Measurements from ENCODE around the gene PPP2R2B. TPM values are rescaled to one million over a fixed set of nuclear protein-coding genes. Genes with fewer than 3 reads are reported as not detected.

PPP2R2B gene
- polyA plus RNA-seq, 4 donors, result 13.1 to 14.9 (median 13.9) TPM

DNA sequence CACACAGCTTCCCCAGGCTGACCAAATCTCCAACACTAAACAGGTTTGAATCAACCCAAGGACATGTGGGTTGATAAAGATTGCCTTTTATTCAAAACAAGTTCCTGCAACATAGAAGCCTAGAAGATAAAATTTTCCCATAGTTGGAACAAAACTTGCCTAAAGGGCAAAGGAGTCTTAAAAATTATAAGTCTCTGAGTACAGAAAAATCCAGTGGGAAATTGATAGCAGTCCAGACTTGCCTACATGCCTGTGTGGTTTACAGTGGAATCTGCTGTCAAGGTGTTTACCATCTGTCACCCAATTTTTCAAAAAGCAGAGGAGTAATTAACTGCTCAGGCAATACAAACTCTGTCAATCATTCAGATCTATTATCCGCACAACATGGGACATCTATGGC, 168.2 kb downstream of the PPP2R2B start:
- no peak for DNase-seq (ENCODE audit: low read depth in 4 of 4, low spot score in 2 of 4)

DNA sequence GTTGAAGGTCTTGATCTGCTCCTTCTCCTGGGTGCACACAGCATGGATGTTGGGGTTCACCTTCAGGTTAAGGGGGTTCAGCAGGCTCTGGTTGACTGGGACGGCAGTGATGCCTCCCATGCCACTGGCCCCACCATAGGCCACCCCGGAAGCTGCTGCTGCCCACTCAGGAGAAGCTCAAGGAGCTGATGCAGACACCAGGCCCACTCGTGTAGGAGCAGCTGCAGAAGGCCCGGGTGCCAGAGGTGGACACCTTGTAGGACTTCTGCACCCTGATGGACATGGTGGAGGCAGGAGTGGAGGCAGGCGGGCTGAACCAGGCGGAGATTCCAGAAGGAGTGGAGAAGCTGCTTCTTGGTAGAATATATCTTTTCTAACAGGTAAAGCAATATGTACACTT, 171.2 kb downstream of the PPP2R2B start:
- no peak for DNase-seq (ENCODE audit: low read depth in 4 of 4, low spot score in 2 of 4)

DNA sequence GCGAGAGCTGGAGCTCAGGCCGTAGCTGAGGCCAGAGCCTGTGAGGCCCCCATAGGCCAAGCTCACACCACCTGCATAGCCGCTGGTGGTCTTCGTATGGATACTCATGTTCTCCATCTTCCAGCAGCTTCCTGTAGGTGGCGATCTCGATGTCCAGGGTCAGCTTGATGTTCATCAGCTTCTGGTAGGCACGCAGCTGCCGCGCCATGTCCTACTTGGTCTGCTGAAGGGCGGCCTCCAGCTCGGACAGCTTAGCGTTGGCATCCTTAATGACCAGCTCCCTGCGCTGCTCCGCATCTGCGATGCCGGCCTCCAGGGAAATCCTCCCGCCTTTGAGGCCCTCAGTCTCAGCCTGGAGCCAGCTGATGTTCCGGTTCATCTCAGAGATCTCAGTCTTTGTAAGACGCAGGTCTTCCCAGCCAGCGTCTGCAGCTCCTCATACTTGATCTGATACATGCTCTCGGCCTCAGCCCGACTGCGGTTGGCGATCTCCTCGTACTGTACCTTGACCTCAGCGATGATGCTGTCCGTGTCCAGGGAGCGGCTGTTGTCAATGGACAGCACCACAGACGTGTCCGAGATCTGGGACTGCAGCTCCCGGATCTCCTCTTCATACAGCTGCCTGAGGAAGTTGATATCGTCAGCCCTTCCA, 172.1 kb downstream of the PPP2R2B start:
- no peak for DNase-seq (ENCODE audit: low read depth in 4 of 4, low spot score in 2 of 4)

DNA sequence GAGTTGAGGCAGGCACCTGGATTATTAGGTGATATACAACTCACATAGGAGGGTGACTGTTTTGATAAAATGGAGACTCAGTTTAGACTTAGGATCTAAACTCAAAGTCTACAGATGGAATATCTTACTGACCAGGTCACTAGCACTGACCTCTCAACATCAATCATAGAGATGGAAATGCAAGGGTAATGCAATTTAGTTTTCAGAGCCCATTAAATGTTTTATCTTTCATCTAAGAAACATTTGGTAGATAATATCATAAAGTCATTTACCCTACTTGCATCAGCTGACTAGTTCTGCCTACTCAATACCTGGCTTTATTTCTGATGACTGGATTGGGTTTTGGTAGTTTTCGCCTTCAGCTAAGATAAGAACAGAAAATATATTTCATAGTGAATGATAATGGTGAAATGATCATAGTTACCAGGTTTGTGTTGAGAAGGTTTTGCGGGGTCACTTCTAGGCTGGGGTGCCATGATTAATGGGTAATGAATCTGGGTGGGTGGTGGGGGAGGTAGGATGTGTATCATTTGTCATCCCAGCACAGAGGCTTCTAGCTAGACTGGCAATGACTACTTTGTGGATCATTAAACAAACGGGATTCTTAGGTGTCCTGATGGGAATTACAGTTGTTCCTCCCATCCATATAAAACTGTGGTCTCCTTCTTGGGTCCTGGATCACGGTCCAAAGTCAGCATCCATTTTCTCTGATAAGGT, 173.4 kb downstream of the PPP2R2B start:
- DNase-seq (ENCODE audit: low read depth in 4 of 4, low spot score in 2 of 4), result no peak

DNA sequence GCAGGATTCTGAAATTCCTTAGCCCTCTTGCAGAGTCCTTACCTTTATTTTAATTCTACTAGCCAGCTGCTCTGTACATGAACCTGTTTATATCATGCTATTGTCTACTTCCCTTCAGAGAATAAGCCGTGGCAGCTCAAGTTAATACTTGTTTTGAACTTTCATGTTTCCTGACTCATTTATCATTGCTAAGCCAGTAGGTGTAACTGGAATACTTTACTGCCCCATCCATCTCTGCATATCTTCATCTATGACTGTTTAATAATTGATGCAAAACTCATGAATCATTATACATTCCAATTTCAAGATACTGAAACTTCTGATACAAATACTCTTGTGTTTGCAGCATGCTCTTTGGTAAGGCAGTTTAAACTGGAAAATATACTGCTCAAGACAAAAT, 174.7 kb downstream of the PPP2R2B start:
- DNase-seq (ENCODE audit: low read depth in 4 of 4, low spot score in 2 of 4), result no peak

DNA sequence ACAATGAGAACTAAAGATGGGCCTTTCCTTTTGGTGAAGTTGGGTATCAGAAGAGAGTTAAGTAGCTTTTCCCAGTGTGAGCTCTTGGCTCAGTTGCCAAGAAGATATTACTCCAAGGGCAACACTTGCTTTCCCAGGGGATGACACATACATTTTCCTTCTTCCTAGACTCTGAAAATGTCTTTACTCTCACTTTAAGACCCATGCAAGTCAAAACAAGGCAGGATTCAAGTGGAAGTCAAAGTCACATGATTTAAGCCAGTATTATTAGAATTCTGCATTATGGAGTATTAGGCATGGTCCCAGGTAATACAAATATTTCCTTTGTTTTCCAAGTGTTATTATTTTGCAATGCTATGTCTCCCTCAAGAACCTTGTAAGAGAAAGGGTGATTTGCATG, 175.1 kb downstream of the PPP2R2B start:
- DNase-seq (ENCODE audit: low read depth in 4 of 4, low spot score in 2 of 4), result no peak

DNA sequence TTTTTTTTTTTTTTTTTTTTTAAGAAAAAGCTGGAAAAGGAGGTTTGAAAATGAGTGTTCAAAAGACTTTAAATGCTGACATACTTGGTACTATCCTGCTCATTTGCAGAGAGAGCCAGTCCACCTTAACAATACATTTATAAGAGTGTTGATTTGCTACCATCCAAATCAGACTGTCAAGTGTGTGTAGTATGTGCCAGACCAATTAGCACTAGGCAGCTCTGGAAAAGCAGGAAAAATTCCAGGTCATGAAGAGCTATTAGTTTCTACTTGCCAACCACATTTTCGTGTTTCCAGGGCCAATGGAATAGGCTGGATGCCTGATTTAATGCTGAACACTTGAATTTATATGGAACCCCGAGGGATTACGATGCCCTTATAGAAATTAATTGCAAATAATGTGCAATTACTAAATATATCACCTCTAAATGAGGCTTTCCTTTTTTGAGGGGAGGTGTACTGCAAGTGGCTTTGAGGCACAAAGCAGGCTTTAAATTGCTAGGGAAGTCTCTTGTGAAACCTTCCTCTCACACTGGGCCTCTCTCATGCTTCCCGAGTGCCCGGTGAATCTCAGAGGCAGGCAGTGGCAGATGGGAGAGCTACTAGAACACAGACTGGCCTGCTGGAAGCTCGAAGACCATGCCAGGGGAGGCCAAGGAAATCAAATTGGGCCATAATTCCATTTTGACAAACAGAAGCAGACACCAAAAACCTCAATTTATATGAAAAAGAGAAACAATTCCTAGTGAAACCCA, 178.7 kb downstream of the PPP2R2B start:
- DNase-seq (ENCODE audit: low read depth in 4 of 4, low spot score in 2 of 4), result no peak

DNA sequence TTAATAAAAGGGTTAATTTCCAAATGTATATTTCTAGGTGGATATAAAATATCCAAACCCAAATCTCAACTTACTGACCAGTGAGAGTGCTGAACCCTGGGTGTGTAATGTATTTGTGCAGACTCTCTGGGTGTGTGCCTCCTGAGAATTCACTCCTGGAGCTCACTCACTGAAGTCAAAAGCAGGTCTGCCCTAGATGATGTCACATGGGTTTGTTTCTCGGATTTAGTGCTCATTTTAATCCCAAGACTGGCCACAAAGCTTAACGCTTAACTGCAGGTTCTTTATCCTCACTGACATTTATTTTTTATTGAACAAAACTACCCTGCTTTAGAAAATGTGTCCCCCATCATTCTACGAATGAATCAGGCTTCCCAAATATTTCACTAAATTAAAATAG, 179.4 kb downstream of the PPP2R2B start:
- DNase-seq (ENCODE audit: low read depth in 4 of 4, low spot score in 2 of 4), result no peak

DNA sequence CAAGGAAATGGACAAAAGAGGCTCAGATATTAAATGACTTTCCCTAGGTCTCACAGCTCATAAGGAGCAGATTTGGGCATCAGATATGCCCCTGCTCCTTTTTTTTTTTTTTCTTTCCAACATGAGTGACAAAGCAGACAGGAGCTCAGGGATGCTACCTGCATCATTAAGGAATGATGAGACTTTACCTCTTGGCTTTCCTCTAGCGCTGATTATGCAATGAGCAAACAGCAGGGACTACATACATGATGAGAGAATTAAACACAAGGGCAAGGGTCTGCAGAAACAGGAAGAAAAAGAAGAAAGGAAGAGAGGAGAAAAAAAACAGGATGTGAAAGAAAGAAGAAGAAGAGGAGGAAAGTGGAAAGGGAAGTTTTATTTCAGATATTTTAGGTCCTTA, 179.9 kb downstream of the PPP2R2B start:
- DNase-seq (ENCODE audit: low read depth in 4 of 4, low spot score in 2 of 4), result no peak

DNA sequence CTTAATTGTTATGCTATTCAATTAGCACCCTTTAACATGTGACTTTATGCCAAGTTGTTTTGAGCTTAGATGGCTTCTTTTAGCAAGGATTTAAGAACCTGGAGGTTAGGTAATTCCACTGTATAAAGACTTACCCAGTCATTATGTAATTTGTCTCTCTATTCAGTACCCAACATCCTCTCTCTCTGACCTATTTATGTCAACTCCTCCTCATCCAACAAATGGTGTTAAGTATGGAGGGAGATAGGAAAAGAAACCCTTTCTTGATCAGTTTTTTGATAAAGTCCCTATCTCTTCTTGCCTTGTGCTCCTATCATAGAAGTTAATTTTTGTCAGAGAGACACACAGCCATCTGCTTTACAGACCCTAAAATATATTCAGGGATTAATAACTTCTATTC, 181.3 kb downstream of the PPP2R2B start:
- no peak for DNase-seq (ENCODE audit: low read depth in 4 of 4, low spot score in 2 of 4)

DNA sequence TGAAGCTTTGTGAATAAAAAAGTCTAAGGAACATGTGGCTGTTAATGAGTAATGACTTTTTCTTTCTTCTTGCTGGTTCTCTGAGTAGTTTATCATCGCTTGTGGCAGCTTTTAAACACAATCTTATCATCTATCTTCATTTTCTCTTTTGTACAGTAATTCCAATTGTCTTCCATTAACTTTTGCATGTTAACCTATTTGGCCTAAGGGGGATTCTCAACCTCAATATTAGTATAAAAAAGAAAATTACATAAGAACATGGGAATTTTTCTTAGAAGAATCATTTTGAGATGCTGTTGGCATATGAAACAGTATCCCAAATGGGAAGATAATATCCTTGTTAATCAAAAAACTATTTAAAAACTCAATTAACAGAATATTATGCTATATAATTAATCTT, 182.9 kb downstream of the PPP2R2B start:
- no peak for DNase-seq (ENCODE audit: low read depth in 4 of 4, low spot score in 2 of 4)

DNA sequence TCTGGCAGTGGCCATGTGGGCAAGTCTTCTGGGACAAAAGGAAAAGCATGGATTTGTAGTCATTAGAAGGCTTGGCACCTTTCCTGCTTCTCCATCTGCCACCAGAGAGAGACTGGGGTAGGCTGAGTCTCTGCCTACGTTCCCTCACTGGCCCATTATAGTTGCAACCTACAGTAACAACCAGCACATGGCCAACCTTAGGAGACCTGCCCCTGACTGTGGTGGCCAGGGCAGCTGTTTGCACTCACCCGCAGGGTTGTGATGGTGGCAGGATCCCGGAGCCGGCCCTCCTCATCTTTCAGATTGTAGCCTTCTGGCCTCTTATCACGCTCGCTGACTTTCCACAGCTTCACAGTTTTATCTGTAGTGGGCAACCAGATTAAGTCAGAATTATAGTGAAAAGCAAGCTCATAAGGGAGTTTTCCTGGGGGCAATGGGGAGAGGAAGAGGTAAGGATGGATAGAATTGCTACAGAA, 187.6 kb downstream of the PPP2R2B start:
- no peak for DNase-seq (ENCODE audit: low read depth in 4 of 4, low spot score in 2 of 4)

DNA sequence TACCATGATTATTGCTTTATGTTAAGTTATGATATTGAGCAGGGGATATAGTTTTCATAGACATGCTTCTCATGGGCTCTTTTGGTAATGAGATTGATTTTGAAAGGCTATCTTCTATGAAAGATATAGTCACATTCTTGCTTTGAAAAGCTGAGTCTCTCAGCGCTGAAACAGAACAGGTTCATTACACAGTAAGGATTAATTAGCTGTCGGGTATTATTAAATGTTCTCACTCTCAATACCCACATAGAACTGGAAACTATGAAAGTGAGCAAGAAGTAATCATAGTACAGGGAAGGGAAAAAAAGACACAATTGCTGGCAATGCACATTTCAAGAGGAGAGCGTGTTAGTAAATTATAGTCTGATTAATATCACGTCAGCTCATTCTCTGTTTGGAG, 190.9 kb downstream of the PPP2R2B start:
- no peak for DNase-seq (ENCODE audit: low read depth in 4 of 4, low spot score in 2 of 4)

DNA sequence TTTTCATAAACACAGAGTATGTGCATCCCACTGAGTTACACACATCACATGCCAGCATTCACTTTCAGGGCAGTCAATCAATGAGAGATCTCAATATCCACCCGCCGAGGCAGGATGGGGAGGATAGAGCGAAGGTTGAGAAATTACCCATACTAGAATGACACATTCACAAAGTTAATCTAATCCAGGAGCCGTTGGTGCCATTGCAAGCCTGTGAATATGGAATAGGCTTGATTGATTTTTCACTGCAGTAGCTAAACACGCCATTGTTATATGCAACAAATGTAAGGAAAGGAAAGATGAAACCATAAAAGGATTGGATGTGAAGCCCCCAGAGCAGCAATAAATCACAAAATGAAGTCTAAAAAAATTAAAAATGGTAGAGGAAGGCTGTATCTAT, 194.7 kb downstream of the PPP2R2B start:
- no peak for DNase-seq (ENCODE audit: low read depth in 4 of 4, low spot score in 2 of 4)

DNA sequence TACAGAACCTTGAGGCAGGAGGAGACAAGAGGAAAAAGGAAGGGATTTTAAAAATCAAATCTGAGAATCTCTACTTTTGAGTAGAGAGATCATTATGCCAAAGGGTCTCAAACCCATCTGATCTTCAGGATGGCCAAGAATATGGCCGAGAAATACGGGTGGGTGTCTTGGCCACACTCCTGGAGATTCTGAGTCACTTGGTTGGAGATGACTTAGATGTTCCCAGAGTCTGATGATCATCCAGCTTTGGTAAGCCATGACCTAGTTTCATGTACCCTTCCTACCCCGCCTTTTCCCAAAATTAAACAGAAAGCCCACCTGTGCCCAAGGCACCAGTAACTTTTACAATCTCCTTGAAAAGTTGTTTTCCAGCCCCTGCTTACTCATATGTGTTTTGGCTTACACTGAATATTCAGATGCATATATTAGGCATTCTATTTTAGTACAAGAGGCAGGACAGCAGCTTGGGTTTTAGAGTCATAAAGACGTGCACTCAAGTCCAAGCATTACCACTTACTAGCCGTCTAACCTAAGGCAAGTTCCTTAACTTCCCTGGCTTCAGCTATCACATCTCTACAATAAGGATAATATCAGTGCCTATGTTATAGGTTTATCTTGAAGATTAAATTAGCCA, 195.5 kb downstream of the PPP2R2B start:
- DNase-seq (ENCODE audit: low read depth in 4 of 4, low spot score in 2 of 4), result no peak

DNA sequence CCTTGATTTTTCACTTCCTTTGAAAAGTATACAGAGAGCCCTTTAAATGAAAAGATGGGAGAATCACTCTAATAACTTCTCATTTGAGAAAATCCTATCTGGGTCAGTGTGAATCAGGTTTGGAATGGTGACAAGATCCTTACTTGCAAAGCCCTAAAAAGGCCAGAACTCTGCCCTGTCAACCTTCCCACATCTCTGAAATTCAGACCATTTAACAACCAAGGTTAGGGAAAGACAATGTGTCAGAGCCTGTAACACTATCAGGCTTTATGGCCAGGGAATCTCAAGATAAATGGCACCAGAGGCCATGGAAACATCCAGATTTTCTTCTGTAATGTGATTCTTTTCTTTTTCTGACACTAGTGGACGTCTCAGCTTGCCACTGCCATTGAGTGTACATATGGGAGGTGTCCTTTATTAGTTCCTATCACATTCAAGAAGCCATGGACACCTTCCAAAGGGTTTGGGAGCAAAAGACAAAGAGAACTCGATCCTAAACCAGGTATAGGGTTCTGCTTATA, 196.9 kb downstream of the PPP2R2B start:
- no peak for DNase-seq (ENCODE audit: low read depth in 4 of 4, low spot score in 2 of 4)

DNA sequence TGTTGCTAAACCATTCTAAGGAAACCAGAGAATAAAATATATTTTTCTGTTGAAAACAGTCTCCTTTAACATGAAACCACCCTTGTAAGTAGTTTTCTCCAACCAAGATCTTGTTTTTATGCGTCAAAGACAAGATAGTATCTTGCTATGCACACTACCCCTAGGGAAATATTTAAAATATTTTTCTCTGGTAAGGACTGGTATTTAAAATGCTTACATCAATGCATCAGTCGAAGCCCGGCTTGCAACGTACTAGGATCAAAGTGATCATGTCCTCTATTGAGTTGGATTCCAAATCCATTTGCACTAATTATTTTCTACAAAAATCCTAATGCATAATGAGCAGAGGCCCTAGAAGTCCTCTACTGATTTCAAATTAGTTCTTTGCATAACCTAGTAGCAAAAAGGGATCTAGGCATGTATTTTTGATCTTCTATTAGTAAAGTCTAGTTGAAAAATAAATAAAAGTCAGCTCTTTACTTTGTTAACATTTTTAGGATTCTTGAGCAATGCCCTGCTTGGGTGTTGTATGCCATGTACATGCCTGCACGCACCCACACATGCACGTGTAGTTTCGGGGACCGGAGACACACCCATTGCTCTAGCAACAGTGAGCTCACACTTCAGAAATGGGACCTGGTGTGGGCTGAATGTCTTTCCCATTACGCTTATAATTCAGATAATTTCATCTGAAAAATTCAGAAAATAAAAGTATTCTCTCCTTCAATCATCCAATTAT, 197.5 kb downstream of the PPP2R2B start:
- DNase-seq (ENCODE audit: low read depth in 4 of 4, low spot score in 2 of 4), result no peak

DNA sequence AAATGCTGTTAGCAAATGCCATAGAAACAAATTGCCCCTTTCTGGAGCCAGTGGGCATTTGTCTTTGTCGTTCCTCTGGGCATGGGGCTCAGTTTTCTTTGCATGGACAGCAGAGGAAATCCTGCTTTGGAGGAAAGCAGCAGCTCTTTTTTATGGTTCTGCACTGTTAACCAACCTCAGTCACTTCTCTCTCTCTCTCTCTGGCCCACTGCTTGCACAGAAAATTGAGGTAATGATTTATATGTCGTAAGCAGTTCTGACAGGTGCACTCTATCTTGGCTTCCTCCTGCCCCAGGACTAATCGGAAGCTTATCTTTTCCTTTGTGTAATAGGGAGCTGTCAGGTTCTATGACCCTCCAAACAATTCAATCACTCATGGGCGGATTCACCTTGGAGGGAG, 202.9 kb downstream of the PPP2R2B start:
- DNase-seq (ENCODE audit: low read depth in 4 of 4, low spot score in 2 of 4), result peak in 1 of 4 donors; percentile 31

DNA sequence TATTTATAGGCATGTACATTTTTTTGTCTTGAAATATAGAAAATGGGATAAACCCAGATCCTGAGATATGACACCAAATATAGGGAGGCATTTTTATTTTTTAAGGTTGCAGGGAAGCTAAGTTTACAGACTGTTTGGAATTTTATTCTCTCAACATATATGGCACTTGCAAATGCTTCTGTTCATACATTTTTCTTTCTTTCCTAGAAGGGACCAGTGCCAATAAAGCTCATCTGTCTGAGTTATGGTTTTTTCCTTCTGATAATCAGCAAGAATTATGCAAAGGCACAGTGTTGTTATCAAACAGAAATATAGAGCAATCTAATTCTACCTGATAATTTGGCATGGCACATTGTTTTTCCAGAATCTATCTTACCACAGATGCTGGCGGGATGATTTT, 205.7 kb downstream of the PPP2R2B start:
- DNase-seq (ENCODE audit: low read depth in 4 of 4, low spot score in 2 of 4), result no peak

DNA sequence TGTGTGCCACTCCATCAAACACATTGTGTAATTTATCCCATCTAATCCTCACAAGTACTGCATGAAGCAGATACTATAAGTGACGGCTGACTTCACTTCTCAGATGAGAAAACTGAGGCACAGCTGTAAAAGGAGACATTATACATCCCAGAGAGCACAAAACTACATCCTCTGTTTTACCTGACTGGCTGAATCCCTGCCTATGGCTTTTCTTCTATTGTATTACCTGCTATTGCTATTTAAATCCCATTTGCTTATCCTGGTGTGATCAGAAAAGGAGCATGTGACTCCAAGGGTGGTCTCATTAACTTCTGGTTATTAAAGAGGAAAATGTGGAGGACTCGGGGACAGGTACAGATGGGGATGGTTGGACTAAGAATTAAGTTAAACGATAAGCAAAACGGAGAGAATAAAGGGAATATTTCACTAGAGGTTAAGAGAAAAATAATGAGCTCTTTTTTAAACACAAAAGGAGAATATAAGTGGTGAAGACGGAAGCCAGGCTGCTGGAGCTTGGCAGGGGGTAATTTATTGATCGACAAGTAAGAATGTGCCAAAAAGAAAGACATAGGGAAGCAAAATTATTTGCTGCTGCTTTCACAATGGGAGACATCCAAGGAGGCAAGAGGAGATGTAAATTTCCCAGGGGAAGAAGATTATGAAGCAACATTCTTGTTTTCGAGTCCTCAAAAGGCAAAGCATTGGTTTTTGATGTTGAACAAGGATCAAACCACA, 206.8 kb downstream of the PPP2R2B start:
- DNase-seq (ENCODE audit: low read depth in 4 of 4, low spot score in 2 of 4), result no peak
